AG04449 (cell line): ENCODE measurements around the gene UGT1A7.

Experiments used
- CTCF ChIA-PET: fragments of 350-600 bp; formaldehyde crosslinking; extraction: SDS; loops from one replicate; lab custom pipeline; 2021; ENCODE audit warnings: antibody characterized with exemption; lab: Yijun Ruan, JAX
- POLR2A ChIA-PET: fragments of 400-600, 350-600 bp; formaldehyde crosslinking; extraction: SDS; loops from one replicate; lab custom pipeline; 2020; ENCODE audit warnings: antibody characterized with exemption, inconsistent platforms; lab: Yijun Ruan, JAX
- DNase-seq: peaks from one replicate; pipeline ENCODE4 v3.0.0-alpha.2; 2010; ENCODE audit warnings: low read depth, low spot score
- H3K4me3 ChIP-seq: 2 replicates; pipeline ENCODE4 v1.5.1; 2011; ENCODE audit warnings: low read depth, mild to moderate bottlenecking, control low read depth, low read length
- TF ChIP-seq, protein P1 (sequence below): IDR thresholded peaks from one replicate; pipeline ENCODE4 v1.5.1; 2011; ENCODE audit warnings: mild to moderate bottlenecking, moderate library complexity, low read length, control low read depth, inconsistent platforms; ENCODE audit not compliant: insufficient read depth; ENCODE audit errors: missing control alignments

Gene UGT1A7

DNA sequence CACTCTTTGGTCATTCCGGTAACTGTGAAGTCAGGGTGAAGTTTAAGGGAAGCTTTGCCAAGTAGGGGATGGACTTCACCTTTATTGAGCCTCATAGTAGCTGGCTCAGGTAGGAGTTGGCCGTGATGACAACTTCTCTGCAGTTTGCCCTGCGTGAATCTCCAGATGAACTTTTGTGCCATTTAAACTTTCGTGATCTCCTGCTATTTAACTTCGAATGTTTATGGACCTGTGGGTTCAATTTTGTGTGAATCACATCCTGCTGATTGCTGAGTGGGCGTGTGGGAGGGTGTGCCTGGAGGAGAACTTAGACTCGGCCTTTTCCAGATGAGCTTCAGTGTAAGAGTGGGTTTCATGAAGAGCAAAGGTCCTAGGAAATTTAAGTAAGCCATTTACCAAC is 82.6 kb downstream of the UGT1A7 start:
- ChIA-PET CTCF (no interaction called here), POLR2A (no interaction called here)
- no peak for DNase-seq
- H3K4me3 ChIP-seq = no peak overlapping the region
- TF ChIP-seq, protein P1, sequence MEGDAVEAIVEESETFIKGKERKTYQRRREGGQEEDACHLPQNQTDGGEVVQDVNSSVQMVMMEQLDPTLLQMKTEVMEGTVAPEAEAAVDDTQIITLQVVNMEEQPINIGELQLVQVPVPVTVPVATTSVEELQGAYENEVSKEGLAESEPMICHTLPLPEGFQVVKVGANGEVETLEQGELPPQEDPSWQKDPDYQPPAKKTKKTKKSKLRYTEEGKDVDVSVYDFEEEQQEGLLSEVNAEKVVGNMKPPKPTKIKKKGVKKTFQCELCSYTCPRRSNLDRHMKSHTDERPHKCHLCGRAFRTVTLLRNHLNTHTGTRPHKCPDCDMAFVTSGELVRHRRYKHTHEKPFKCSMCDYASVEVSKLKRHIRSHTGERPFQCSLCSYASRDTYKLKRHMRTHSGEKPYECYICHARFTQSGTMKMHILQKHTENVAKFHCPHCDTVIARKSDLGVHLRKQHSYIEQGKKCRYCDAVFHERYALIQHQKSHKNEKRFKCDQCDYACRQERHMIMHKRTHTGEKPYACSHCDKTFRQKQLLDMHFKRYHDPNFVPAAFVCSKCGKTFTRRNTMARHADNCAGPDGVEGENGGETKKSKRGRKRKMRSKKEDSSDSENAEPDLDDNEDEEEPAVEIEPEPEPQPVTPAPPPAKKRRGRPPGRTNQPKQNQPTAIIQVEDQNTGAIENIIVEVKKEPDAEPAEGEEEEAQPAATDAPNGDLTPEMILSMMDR = no peak

DNA sequence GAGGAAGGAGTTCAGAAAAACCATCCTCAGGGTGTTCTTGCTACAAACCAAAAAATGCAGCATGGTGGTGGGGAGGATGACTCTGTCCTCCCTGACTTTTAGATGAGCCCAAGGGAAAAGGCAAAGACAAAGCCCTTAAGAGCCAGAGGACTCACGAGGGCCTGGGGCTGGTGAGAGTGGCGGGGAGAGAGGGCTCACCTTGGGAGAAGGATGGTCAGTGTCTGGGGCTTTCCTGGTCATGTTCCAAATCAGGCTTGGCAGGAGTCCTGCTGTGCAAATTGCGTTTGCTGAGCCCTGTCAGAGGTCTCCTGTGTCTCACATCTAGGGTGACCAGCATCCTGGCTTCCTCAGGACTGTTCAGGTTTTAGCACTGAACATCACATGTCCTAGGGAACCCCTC is 83.1 kb downstream of the UGT1A7 start:
- ChIA-PET CTCF (no interaction called here), POLR2A (no interaction called here)
- H3K4me3 ChIP-seq = no peak overlapping the region
- TF ChIP-seq, protein P1 = no peak
- DNase-seq = no peak

DNA sequence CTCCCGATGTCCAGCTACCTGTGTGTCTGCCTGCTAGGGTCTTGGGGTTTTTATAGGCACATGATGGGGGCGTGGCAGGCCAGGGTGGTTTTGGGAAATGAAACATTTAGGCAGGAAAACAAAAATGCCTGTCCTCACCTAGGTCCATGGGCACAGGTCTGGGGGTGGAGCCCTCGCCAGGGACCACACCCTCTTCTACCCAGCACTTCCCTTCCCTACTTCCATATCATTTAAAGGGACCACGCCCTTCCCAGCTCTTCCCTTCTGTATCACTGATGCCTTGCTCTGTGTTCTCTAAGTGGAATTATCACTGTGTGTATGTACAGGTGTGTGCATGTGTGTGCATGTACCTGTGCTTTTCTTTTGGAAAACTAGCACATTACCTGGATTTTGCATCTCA is 84.7 kb downstream of the UGT1A7 start:
- H3K4me3 ChIP-seq = no peak overlapping the region
- no peak for DNase-seq
- POLR2A ChIA-PET = no interaction called here
- CTCF ChIA-PET = no interaction called here
- TF ChIP-seq, protein P1 = no peak

DNA sequence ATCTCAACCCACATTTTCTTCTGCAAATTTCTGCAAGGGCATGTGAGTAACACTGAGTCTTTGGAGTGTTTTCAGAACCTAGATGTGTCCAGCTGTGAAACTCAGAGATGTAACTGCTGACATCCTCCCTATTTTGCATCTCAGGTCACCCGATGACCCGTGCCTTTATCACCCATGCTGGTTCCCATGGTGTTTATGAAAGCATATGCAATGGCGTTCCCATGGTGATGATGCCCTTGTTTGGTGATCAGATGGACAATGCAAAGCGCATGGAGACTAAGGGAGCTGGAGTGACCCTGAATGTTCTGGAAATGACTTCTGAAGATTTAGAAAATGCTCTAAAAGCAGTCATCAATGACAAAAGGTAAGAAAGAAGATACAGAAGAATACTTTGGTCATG is 86.4 kb downstream of the UGT1A7 start:
- POLR2A ChIA-PET = no interaction called here
- CTCF ChIA-PET = no interaction called here
- H3K4me3 ChIP-seq = no peak overlapping the region
- DNase-seq = no peak
- TF ChIP-seq, protein P1 = no peak

DNA sequence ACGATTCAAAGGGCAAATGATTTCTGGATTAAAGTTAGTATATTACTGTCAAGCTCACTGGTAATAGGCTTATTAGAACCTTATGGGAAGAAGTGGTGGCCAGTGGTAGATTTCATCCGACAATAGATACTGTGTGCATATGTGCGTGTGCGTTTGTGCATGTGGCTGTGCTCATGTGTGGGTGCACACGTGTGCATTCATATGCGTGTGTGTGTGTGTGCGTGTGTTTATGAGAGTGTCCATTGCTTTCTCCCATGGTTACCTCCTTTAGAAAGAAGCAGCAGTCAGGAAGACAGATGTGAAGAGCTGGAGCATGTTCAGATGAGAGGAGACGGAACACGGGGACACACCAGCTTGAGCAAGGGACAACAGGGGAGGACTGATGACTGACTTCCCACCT is 87.6 kb downstream of the UGT1A7 start:
- DNase-seq = no peak
- ChIA-PET CTCF (no interaction called here), POLR2A (no interaction called here)
- no peak overlapping the region for H3K4me3 ChIP-seq
- TF ChIP-seq, protein P1 = no peak

DNA sequence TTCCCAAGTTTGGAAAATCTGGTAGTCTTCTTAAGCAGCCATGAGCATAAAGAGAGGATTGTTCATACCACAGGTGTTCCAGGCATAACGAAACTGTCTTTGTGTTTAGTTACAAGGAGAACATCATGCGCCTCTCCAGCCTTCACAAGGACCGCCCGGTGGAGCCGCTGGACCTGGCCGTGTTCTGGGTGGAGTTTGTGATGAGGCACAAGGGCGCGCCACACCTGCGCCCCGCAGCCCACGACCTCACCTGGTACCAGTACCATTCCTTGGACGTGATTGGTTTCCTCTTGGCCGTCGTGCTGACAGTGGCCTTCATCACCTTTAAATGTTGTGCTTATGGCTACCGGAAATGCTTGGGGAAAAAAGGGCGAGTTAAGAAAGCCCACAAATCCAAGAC is 90.5 kb downstream of the UGT1A7 start:
- ChIA-PET CTCF (no interaction called here), POLR2A (no interaction called here)
- TF ChIP-seq, protein P1 = no peak
- H3K4me3 ChIP-seq = no peak overlapping the region
- DNase-seq = no peak
